HAP-1 (cell line): Measurements from ENCODE around the gene TMEM169.

Experiments
- DNase-seq, 2 experiments: peaks; one replicate each; pipeline ENCODE4 v3.0.0-alpha.2; 2016 to 2020; ENCODE audit warnings: low spot score in 2 of 2
- H3K27me3 ChIP-seq: fragments of 250-450 bp; sonication (Bioruptor Pico); 2 replicates; pipeline ENCODE4 v1.5.1; 2020; ENCODE audit warnings: low read depth, mild to moderate bottlenecking, moderate library complexity
- H3K36me3 ChIP-seq: fragments of 250-450 bp; sonication (Bioruptor Pico); replicated peaks from 2 replicates; pipeline ENCODE4 v1.5.1; 2020; ENCODE audit warnings: mild to moderate bottlenecking
- H3K4me1 ChIP-seq: fragments of 250-450 bp; sonication (Bioruptor Pico); 2 replicates; pipeline ENCODE4 v1.5.1; 2020; ENCODE audit warnings: mild to moderate bottlenecking
- H3K4me3 ChIP-seq: fragments of 250-450 bp; sonication (Bioruptor Pico); 2 replicates; pipeline ENCODE4 v1.5.1; 2020; ENCODE audit warnings: mild to moderate bottlenecking, moderate library complexity
- H3K9me3 ChIP-seq: fragments of 250-450 bp; sonication (Bioruptor Pico); 2 replicates; pipeline ENCODE4 v1.5.1; 2020; ENCODE audit warnings: mild to moderate bottlenecking, moderate library complexity
- in situ Hi-C: fragments of 300-500 bp; cut with MboI; formaldehyde crosslinking; loops from 3 replicates; pipeline ENCODE4 v1.14.3; 2020; ENCODE audit warnings: low sequenced_read_pairs, inconsistent platforms, mixed read lengths

The TMEM169 gene

DNA sequence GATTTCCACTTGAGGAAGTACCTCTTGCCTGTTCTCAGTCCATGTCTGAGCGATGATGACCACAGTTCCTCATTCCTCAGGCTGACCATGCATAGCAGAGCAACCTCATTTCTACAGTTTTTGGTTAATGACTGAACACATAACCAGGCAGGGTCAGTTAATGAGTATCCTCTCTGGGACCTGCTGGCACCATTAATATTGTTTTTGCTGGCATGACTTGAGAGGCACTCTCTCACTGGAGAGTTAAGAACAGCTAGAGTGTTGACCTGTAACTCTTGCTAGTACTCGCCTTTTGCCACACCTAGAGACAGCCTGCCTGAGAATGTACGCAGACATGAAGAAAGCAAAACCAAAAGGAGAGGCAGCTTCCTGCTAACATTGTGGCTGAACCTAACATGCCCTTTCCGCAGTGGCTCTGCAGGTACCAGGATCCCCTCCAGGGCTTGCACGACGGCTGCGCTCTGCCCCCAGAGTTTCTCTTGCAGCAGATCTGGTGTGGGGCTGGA is 24.0 kb upstream of the TMEM169 start:
- H3K36me3 ChIP-seq: peaks cover 7% of the 10 kb centered on the region
- in situ Hi-C loops: no loop called here
- H3K9me3 ChIP-seq: no peaks in the 10 kb centered on the region
- DNase-seq: no peak
- H3K27me3 ChIP-seq: no peaks in the 10 kb centered on the region
- peaks cover 3% of the 10 kb centered on the region for H3K4me1 ChIP-seq
- H3K4me3 ChIP-seq: no peak overlapping the region

DNA sequence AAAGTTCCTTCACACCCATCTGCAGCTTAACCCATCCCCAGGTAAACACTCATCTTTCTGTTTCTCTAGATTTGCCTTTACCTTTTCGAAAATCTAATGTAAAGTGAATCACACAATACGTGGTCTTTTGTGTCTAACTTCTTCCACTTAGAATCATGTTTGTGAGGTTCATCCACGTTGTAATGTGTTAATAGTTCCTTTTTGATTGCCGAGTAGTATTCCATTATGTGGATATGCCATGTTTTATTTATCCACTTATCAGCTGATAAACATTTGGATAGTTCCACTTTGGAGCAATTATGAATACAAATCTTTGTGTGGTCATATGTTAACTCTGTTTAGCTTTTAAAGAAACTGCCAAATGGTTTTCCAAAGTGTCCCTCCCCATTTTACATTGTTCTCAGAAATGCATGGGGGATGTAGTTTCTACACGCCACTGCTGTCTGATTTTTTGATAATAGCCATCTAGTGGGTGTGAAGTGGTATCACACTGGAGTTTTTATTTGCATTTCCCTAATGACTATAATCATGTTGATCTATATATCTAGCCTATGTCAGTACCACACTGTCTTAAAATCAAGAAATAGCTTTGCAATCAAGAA is 22.4 kb upstream of the TMEM169 start:
- in situ Hi-C loops: no loop called here
- Histone ChIP-seq H3K9me3 (no peaks in the 10 kb centered on the region), H3K4me1 (peaks cover 3% of the 10 kb centered on the region), H3K36me3 (peaks cover 13% of the 10 kb centered on the region), H3K27me3 (no peaks in the 10 kb centered on the region), H3K4me3 (no peak overlapping the region)
- DNase-seq: peak in 1 of 2 experiments; percentile 6

DNA sequence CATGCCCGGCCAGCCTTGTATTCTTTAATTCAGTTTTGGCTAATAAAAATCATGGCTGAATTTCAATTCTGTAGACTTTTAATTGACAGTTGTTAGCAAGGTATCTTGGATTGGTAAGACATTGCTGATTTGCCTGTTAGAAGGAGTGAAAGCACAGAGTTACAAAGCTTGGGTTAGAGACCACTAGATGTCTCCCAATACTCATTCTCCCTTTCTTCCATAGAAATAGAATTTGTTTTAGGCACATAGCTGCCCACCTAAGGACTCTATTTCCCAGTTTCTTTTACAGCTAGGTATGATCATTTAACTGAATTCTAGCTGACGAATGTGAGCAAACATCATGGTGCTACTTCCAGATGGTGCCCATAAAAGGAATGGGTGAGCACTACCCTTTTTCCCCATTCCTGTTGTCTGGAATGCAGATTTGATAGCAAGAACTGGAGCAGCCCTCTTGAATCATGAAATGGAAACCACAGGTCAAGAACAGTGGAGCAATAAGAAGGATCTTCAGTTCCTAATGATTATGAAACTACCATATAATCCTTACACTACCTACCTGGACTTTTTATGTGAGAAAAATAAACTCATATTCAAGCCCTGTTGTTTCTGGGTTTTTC is 17.6 kb upstream of the TMEM169 start:
- Histone ChIP-seq H3K27me3 (no peaks in the 10 kb centered on the region), H3K36me3 (peaks cover 18% of the 10 kb centered on the region), H3K4me3 (no peak overlapping the region), H3K4me1 (no peaks in the 10 kb centered on the region), H3K9me3 (no peaks in the 10 kb centered on the region)
- in situ Hi-C loops: no loop called here
- no peak for DNase-seq

DNA sequence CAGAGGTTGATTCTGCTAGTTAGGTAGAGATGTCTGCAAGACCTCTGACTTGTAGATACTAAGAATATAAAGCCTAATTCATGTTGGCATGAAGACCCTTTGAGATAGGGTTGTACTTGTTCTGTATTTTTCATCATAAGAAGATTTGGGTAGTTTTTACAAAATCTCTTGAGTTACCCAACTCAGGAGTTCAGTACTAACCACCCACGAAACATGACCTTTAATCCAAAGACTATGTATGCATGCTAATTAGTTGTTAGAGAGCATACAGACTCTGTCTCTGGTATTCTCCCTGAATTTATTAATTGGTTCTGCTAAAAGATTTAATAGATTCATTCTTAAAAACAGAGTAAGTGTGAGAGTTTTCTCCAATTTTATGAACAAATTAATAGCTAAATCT is 17.1 kb upstream of the TMEM169 start:
- H3K36me3 ChIP-seq: peaks cover 13% of the 10 kb centered on the region
- H3K27me3 ChIP-seq: no peaks in the 10 kb centered on the region
- in situ Hi-C loops: no loop called here
- H3K4me1 ChIP-seq: no peaks in the 10 kb centered on the region
- no peak overlapping the region for H3K4me3 ChIP-seq
- no peaks in the 10 kb centered on the region for H3K9me3 ChIP-seq
- DNase-seq: no peak

DNA sequence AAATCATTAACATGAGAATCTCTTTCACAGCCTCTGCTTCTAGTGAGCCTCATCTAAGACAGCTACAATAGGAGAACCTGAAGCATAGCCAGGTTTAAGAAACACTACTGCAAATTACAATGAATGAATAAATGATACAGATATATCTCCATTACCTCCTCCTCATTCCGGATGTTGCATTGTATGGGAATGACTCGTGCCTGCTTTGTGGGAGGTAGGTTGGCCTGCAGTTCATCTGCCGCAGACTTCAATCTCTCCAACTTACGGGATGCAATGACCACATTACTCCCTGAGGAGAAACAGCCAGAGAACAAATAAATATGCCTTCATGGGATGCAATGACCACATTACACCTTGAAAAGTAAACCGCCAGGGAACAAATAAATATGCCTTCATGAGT is 15.5 kb upstream of the TMEM169 start:
- Histone ChIP-seq H3K4me1 (no peaks in the 10 kb centered on the region), H3K9me3 (no peaks in the 10 kb centered on the region), H3K4me3 (no peak overlapping the region), H3K27me3 (no peaks in the 10 kb centered on the region), H3K36me3 (peaks cover 11% of the 10 kb centered on the region)
- in situ Hi-C loops: no loop called here
- DNase-seq: no peak

DNA sequence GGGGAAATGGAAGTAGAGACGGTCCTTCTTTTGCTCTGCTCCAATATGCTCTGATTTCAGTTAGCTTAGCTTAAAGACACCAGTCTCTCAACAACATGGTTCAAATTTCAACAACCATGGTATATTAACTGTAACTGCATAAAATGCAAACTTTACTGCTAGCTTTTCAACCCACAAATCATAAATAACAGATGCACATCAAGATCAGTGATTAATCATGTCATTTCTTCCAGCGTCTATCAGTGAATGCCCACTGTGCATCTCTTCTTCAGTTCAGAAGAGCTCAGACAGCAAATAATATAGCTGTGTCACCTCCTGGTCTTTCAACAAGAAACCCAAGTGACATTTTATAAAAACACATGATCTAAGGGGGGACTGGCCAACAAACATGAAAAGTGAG is 12.7 kb upstream of the TMEM169 start:
- Histone ChIP-seq H3K36me3 (peaks cover 15% of the 10 kb centered on the region), H3K4me3 (no peak overlapping the region), H3K9me3 (no peaks in the 10 kb centered on the region), H3K4me1 (no peaks in the 10 kb centered on the region), H3K27me3 (no peaks in the 10 kb centered on the region)
- in situ Hi-C loops: no loop called here
- DNase-seq: no peak

DNA sequence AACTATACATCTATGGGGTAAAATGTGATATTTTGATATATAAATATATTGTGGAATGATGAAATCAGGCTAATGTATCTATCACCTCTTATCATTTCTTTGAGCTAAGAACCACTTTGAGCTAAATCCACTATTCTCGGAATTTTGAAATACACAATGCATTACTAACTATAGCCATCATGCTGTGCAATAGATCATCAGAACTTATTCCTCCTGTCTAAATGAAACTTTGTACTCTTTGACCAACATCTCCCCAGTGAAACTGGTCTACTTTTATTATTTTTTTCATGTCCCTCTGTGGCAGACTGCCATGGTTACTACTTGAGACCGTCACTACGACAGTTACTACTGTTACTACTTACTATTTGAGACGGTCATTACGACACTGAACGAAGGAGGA is 11.5 kb upstream of the TMEM169 start:
- in situ Hi-C loops: no loop called here
- DNase-seq: no peak
- Histone ChIP-seq H3K4me1 (no peaks in the 10 kb centered on the region), H3K4me3 (no peak overlapping the region), H3K36me3 (peaks cover 11% of the 10 kb centered on the region), H3K9me3 (no peaks in the 10 kb centered on the region), H3K27me3 (no peaks in the 10 kb centered on the region)

DNA sequence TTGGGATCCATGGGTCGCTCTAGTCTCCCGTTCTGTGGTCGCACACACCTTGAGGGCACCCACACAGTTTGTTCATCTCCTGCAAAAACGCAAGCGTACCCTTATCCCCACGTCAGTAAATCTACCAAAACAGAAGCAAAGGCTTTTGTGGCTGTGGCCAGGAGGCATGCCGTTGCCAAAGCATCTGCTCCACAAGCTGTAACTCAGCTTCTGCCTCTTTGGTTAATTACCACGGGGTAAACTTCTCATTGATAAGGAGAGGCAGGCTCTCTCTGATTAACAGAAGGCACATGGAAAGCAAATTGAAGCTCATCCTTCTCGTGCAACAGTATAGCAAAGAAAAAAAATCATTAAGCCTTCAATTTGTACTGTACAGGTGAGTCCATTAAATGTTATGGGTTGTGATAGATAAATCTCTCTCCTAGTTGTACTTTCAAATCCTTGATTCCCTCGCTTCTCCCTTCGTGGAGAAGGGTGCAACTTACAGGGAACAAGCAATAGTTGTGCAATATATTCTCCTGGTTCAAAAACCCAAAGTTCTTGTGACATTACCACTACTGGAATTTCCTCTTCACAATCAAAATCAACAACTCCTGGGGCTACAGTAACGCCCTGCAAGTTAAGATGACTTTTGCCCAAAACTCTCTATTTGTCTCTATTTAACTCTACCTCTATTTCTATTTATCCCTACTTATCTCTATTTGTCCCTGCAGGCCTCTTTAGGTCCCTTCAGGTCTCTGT is 10.4 kb upstream of the TMEM169 start:
- no peaks in the 10 kb centered on the region for H3K27me3 ChIP-seq
- no peaks in the 10 kb centered on the region for H3K9me3 ChIP-seq
- in situ Hi-C loops: no loop called here
- H3K4me1 ChIP-seq: no peaks in the 10 kb centered on the region
- H3K36me3 ChIP-seq: 0 out of 2 replicates have a peak, but pooled peaks cover 7% of the 10 kb centered on the region
- no peak overlapping the region for H3K4me3 ChIP-seq
- DNase-seq: no peak

DNA sequence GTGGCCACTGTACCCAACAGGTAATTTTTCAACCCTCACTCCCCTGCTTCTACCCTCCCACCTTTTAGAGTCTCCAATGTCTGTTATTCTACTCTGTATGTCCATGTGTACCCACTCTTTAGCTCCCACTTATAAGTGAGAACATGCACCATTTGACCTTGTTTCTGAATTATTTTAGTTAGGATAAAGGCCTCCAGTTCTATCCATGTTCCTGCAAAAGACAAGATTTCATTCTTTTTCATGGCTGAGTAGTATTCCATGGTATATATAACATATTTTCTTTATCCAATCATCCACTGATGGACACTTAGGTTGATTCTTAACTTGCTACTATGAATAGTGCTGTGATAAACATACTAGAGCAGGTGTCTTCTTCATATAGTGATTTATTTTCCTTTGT is 9.2 kb upstream of the TMEM169 start:
- Histone ChIP-seq H3K4me1 (no peaks in the 10 kb centered on the region), H3K4me3 (no peak overlapping the region), H3K9me3 (no peaks in the 10 kb centered on the region), H3K27me3 (no peaks in the 10 kb centered on the region), H3K36me3 (0 out of 2 replicates have a peak, but pooled peaks cover 7% of the 10 kb centered on the region)
- in situ Hi-C loops: no loop called here
- no peak for DNase-seq

DNA sequence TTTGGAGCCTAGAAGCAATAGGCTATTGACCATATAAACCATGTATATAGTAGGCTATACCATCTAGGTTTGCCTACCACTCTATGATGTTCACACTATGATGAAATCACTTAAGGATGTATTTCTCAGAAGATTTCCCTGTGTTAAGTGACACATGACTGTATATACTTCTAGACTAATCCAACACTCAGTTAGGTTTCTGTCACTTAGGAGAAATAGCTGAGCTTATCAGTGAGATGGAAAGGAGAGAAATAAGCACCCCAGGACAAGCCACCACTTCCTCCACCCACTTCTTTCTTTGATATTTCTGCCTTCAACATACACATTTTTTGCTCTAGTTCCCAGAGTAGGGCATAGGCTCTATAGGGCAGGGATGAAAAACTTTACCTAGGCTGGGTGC is 7.9 kb upstream of the TMEM169 start:
- Histone ChIP-seq H3K36me3 (0 out of 2 replicates have a peak, but pooled peaks cover 7% of the 10 kb centered on the region), H3K4me3 (no peak overlapping the region), H3K9me3 (no peaks in the 10 kb centered on the region), H3K4me1 (no peaks in the 10 kb centered on the region), H3K27me3 (no peaks in the 10 kb centered on the region)
- DNase-seq: no peak
- in situ Hi-C loops: no loop called here

DNA sequence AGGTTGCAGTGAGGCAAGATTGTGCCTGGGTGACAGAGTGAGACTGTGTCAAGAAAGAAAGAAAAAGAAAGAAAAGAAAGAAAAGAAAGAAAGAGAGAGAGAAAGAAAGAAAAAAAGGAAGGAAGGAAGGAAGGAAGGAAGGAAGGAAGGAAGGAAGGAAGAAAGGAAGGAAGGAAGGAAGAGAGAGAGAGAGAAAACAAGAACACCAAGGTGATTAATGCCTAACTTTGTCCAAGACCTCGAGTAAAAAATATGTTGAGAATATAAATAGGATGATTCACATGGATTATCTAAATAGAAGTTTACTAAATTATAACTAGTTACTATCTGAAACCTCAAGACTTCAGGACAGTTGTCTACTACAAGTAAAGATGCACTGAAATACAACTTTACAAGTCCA is 7.3 kb upstream of the TMEM169 start:
- no peak for DNase-seq
- Histone ChIP-seq H3K4me1 (no peaks in the 10 kb centered on the region), H3K27me3 (no peaks in the 10 kb centered on the region), H3K4me3 (no peak overlapping the region), H3K9me3 (no peaks in the 10 kb centered on the region), H3K36me3 (0 out of 2 replicates have a peak, but pooled peaks cover 7% of the 10 kb centered on the region)
- in situ Hi-C loops: no loop called here

DNA sequence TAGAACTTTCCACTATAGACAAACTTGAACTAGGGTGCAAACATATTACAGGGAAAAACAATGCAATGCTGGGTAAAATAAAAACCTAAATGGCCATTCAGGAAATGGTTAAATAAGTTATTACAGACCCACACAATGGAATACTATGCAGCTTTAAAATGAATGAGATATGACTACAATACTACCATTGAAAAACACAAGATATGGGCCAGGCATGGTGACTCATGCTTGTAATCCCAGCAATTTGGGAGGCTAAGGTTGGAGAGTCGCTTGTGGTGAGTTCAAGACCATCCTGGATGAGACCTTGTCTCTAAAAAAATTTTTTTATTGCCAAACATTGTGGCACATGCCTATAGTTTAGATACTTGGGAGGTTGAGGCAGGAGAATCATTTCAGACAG is 6.9 kb upstream of the TMEM169 start:
- in situ Hi-C loops: no loop called here
- 0 out of 2 replicates have a peak, but pooled peaks cover 7% of the 10 kb centered on the region for H3K36me3 ChIP-seq

DNA sequence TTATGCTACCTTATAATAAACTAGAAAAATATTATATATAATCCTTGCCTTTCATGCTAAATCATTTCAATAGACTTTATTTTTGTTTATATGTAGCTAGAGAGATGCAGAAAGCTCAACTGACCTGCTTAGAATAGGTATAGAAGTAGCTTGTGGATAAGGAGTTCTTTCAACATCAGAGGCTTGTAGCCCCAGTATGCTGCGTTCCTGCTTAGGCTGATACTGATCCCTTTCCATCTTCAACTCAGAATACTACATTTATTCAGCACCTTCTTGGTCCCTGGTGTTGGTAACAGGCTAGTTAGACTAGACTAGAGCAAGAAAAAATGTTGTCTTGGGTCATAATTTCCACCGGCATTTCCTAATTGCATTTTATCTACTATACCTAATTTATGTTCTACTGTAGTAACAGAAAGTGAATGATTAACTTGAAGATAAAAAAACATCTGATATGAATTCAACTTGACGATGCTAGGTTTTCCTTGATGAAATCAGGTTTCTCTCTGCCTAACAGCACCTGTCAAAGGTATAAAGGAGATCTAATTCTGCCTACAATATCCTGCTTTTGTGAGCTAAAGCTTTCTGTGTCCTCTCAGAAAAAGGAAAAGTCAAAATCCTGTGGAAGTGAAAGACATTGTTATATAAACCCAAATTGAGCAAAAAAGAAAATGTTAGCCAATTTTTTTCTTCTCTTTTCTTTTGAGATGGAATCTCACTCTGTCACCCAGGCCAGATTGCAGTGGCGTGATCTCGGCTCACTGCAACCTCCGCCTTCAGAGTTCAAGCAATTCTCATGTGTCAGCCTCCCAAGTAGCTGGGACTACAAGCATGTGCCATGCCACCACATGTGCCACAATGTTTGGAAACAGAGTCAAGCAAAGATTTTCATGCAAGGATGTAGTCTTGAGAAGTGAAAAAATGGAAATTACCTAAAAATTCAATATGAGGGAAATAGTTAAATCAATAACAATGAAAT is 5.9 kb upstream of the TMEM169 start:
- DNase-seq: no peak
- in situ Hi-C loops: no loop called here
- 0 out of 2 replicates have a peak, but pooled peaks cover 7% of the 10 kb centered on the region for H3K36me3 ChIP-seq
- no peak overlapping the region for H3K4me3 ChIP-seq
- no peaks in the 10 kb centered on the region for H3K27me3 ChIP-seq
- peaks cover 5% of the 10 kb centered on the region for H3K4me1 ChIP-seq
- no peaks in the 10 kb centered on the region for H3K9me3 ChIP-seq

More for the DNA sequence above, 6.9 kb upstream of the TMEM169 start:
- no peak for DNase-seq
- no peaks in the 10 kb centered on the region for H3K27me3 ChIP-seq
- no peaks in the 10 kb centered on the region for H3K4me1 ChIP-seq
- no peak overlapping the region for H3K4me3 ChIP-seq
- H3K9me3 ChIP-seq: no peaks in the 10 kb centered on the region
